Measurements from ENCODE around the gene ACVR1.

DNA sequence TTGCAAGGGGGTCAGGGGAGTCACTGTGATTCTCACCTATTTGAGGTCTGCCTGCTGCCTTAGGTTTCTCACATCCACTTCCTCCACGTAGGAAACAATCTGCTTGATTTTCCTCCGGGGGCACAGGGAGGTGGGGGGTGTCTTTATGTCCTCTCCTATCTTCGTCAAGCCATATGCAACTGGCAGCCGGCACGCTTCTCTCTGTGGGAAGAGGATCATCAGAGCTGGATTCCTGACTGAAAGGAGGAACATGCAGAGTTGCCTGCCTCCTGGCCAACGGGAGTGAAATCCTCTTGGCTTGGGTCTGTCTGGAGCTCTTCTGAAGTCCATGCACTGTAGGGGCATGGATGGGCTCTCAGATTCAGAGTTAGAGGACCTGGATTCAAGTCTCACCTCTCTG is 43.1 kb upstream of the ACVR1 start:
- TF ChIP-seq THRAP3 (IDR thresholded peaks at IDR 0.05; ENCODE audit: borderline replicate concordance) (no peak), ZNF263 (CRISPR knock-in tag; IDR thresholded peaks at IDR 0.05; ENCODE audit: borderline replicate concordance) (no peak), DMBX1 (CRISPR knock-in tag; IDR thresholded peaks at IDR 0.05; ENCODE audit: borderline replicate concordance) (no peak), CHD4 (IDR thresholded peaks at IDR 0.05; ENCODE audit: insufficient read depth, insufficient replicate concordance, low read depth, low read length, poor library complexity, severe bottlenecking) (no peak), KLF1 (tag; IDR thresholded peaks at IDR 0.05) (no peak), POLR3G (IDR thresholded peaks at IDR 0.05; ENCODE audit: extremely low read depth, insufficient read length, insufficient replicate concordance) (no peak), RAD21 (CRISPR knock-in tag; conservative IDR thresholded peaks at IDR 0.05 in 1 of 2, IDR thresholded peaks at IDR 0.05 in 1 of 2) (no peak)
- TF ChIP-seq, protein P1, sequence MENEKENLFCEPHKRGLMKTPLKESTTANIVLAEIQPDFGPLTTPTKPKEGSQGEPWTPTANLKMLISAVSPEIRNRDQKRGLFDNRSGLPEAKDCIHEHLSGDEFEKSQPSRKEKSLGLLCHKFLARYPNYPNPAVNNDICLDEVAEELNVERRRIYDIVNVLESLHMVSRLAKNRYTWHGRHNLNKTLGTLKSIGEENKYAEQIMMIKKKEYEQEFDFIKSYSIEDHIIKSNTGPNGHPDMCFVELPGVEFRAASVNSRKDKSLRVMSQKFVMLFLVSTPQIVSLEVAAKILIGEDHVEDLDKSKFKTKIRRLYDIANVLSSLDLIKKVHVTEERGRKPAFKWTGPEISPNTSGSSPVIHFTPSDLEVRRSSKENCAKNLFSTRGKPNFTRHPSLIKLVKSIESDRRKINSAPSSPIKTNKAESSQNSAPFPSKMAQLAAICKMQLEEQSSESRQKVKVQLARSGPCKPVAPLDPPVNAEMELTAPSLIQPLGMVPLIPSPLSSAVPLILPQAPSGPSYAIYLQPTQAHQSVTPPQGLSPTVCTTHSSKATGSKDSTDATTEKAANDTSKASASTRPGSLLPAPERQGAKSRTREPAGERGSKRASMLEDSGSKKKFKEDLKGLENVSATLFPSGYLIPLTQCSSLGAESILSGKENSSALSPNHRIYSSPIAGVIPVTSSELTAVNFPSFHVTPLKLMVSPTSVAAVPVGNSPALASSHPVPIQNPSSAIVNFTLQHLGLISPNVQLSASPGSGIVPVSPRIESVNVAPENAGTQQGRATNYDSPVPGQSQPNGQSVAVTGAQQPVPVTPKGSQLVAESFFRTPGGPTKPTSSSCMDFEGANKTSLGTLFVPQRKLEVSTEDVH (IDR thresholded peaks at IDR 0.05; ENCODE audit: low read depth, partially characterized antibody) = no peak
- TF ChIP-seq, protein P2, sequence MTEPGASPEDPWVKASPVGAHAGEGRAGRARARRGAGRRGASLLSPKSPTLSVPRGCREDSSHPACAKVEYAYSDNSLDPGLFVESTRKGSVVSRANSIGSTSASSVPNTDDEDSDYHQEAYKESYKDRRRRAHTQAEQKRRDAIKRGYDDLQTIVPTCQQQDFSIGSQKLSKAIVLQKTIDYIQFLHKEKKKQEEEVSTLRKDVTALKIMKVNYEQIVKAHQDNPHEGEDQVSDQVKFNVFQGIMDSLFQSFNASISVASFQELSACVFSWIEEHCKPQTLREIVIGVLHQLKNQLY (CRISPR knock-in tag; conservative IDR thresholded peaks at IDR 0.05) = no peak
- TF ChIP-seq, protein P3, sequence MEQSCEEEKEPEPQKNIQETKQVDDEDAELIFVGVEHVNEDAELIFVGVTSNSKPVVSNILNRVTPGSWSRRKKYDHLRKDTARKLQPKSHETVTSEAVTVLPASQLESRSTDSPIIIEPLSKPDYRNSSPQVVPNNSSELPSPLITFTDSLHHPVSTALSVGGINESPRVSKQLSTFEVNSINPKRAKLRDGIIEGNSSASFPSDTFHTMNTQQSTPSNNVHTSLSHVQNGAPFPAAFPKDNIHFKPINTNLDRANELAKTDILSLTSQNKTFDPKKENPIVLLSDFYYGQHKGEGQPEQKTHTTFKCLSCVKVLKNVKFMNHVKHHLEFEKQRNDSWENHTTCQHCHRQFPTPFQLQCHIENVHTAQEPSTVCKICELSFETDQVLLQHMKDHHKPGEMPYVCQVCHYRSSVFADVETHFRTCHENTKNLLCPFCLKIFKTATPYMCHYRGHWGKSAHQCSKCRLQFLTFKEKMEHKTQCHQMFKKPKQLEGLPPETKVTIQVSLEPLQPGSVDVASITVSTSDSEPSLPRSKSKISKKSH (CRISPR knock-in tag; IDR thresholded peaks at IDR 0.05) = no peak

Data from K562 (cell line).